ENCODE measurements around the gene PEDS1.
"Not testable (repeated sequence)": the region's sequence is repeated elsewhere in the genome, so short reads cannot be mapped to it uniquely, and the experiment has no call there.

Gene PEDS1

GRCh38 chr20:50113420-50114224, 39.9 kb downstream of the PEDS1 start:
- DNase-seq (ENCODE audit: low spot score): no peak

GRCh38 chr20:50112512-50113419, 40.8 kb downstream of the PEDS1 start, which contains the start of gene UBE2V1:
UBE2V1 (minus strand) TSS chr20:50113150; CDS start chr20:50113128, 22 bp downstream.
- DNase-seq (ENCODE audit: low spot score): peak; percentile 99

- DNase-seq (ENCODE audit: low spot score): no peak
These were observed 41.6 kb downstream of the PEDS1 start for GRCh38 chr20:50111829-50112495.

- peak; percentile 55 for DNase-seq (ENCODE audit: low spot score)
These were observed 42.2 kb downstream of the PEDS1 start for GRCh38 chr20:50111120-50111828.

GRCh38 chr20:50110141-50111047, 43.1 kb downstream of the PEDS1 start:
- DNase-seq (ENCODE audit: low spot score): peak; percentile 19

- no peak for DNase-seq (ENCODE audit: low spot score)
These were observed 44.8 kb downstream of the PEDS1 start for GRCh38 chr20:50108556-50109235.

- DNase-seq (ENCODE audit: low spot score): no peak
These were observed 45.7 kb downstream of the PEDS1 start for GRCh38 chr20:50107796-50108331.

- no peak for DNase-seq (ENCODE audit: low spot score)
These were observed 46.4 kb downstream of the PEDS1 start for GRCh38 chr20:50107086-50107660.

- DNase-seq (ENCODE audit: low spot score): not testable (repeated sequence)
These were observed 46.9 kb downstream of the PEDS1 start for GRCh38 chr20:50106669-50107068.

Data from GM03348 (cell line).